ENCODE measurements around the gene MMP17. TPM values are rescaled to one million over a fixed set of nuclear protein-coding genes. Genes with fewer than 3 reads are reported as not detected.

Gene MMP17
- total and polyA plus RNA-seq, 2 donors (not counting 1 experiment from before 2014, with no cell fraction given) = 14.8 to 140 TPM

GRCh38 chr12:131896811-131897270 is 68.6 kb downstream of the MMP17 start:
- WGBS (ENCODE audit: insufficient coverage) = 27% methylated on average over 14 of the region's 14 CpGs
- no peaks in the 10 kb centered on the region for H3K9me3 Mint-ChIP-seq (ENCODE audit: insufficient read depth)
- DNase-seq (peak; percentile 18), ATAC-seq (ENCODE audit: low read depth) (no peak)
- H3K27me3 ChIP-seq (replicated peaks in 1 of 4; ENCODE audit: control extremely low read depth in 1 of 4, control insufficient read depth in 3 of 4, insufficient read depth in 4 of 4, low read length in 3 of 4) = no peaks in the 10 kb centered on the region
- H3K9ac ChIP-seq (ENCODE audit: low read length) = peak overlapping the region; percentile 72
- H3K27me3 Mint-ChIP-seq = no peaks in the 10 kb centered on the region
- H3K4me1 Mint-ChIP-seq = peaks cover 24% of the 10 kb centered on the region
- no peak for TF ChIP-seq EZH2 (IDR thresholded peaks at IDR 0.05; ENCODE audit: borderline replicate concordance, insufficient read depth, low read depth, low read length, poor library complexity, severe bottlenecking)
- no peak for TF ChIP-seq CTCF (IDR thresholded peaks at IDR 0.05)
- H3K4me2 ChIP-seq (replicated peaks; ENCODE audit: low read depth, low read length, poor library complexity, severe bottlenecking) = peak overlapping the region; percentile 98
- no peak overlapping the region for H2AFZ ChIP-seq (ENCODE audit: insufficient read depth, low read depth, low read length, poor library complexity, severe bottlenecking)
- H3K9me3 ChIP-seq (ENCODE audit: control extremely low read depth in 1 of 3, control insufficient read depth in 2 of 3, insufficient read depth in 1 of 3, low read length in 2 of 3) = no peaks in the 10 kb centered on the region
- ChIA-PET CTCF (interaction anchor here (1.7 kb wide), 1 partner anchor 27 kb away, joined by 4 read pairs; no protein-coding TSS in a partner anchor), POLR2A (interaction anchor here (2.1 kb wide), 1 partner anchor 27 kb away, joined by 7 read pairs; no protein-coding TSS in a partner anchor)
- intact Hi-C loops (cut with micrococcal nuclease) = loop anchor here (1.0 to 10.0 kb wide), 4 partner anchors 26 to 185 kb away; partner anchors contain the start of gene SFSWAP
- H3K4me3 Mint-ChIP-seq = peak overlapping the region; percentile 72
- H3K4me1 ChIP-seq (ENCODE audit: control insufficient read depth in 2 of 2, insufficient read depth in 2 of 2, low read length in 2 of 2) = peaks cover 18 to 23% of the 10 kb centered on the region in 2 donors
- peak overlapping the region in 1 of 5 experiments; percentile 71 for H3K4me3 ChIP-seq (ENCODE audit: control extremely low read depth in 1 of 5, extremely low read depth in 1 of 5, insufficient read depth in 1 of 5, low read depth in 2 of 5, low read length in 4 of 5)
- peaks cover 63% of the 10 kb centered on the region for H3K79me2 ChIP-seq (ENCODE audit: control insufficient read depth, insufficient read depth, low read length)
- H3K36me3 ChIP-seq (replicated peaks in 1 of 2; ENCODE audit: control extremely low read depth in 1 of 2, control insufficient read depth in 1 of 2, extremely low read depth in 1 of 2, insufficient read depth in 2 of 2, low read length in 1 of 2) = peaks cover 2 to 10% of the 10 kb centered on the region in 2 experiments
- H3K27ac ChIP-seq (ENCODE audit: low read length in 2 of 2) = no peak overlapping the region
- peak overlapping the region; percentile 71 for H3K27ac Mint-ChIP-seq
- H4K20me1 ChIP-seq (ENCODE audit: control insufficient read depth, insufficient read depth, low read length, poor library complexity, severe bottlenecking) = peaks cover 51% of the 10 kb centered on the region

GRCh38 chr12:131897276-131897675 is 69.1 kb downstream of the MMP17 start:
- peaks cover 25% of the 10 kb centered on the region for H3K4me1 Mint-ChIP-seq
- Histone ChIP-seq H3K4me2 (replicated peaks; ENCODE audit: low read depth, low read length, poor library complexity, severe bottlenecking) (peak overlapping the region; percentile 98), H3K36me3 (replicated peaks in 1 of 2; ENCODE audit: control extremely low read depth in 1 of 2, control insufficient read depth in 1 of 2, extremely low read depth in 1 of 2, insufficient read depth in 2 of 2, low read length in 1 of 2) (peaks cover 2 to 10% of the 10 kb centered on the region in 2 experiments), H4K20me1 (ENCODE audit: control insufficient read depth, insufficient read depth, low read length, poor library complexity, severe bottlenecking) (peaks cover 55% of the 10 kb centered on the region), H3K79me2 (ENCODE audit: control insufficient read depth, insufficient read depth, low read length) (peaks cover 68% of the 10 kb centered on the region), H3K9me3 (ENCODE audit: control extremely low read depth in 1 of 3, control insufficient read depth in 2 of 3, insufficient read depth in 1 of 3, low read length in 2 of 3) (no peaks in the 10 kb centered on the region), H3K27me3 (replicated peaks in 1 of 4; ENCODE audit: control extremely low read depth in 1 of 4, control insufficient read depth in 3 of 4, insufficient read depth in 4 of 4, low read length in 3 of 4) (no peaks in the 10 kb centered on the region), H2AFZ (ENCODE audit: insufficient read depth, low read depth, low read length, poor library complexity, severe bottlenecking) (no peak overlapping the region), H3K4me3 (ENCODE audit: control extremely low read depth in 1 of 5, extremely low read depth in 1 of 5, insufficient read depth in 1 of 5, low read depth in 2 of 5, low read length in 4 of 5) (no peak overlapping the region), H3K27ac (ENCODE audit: low read length in 2 of 2) (no peak overlapping the region), H3K4me1 (ENCODE audit: control insufficient read depth in 2 of 2, insufficient read depth in 2 of 2, low read length in 2 of 2) (peaks cover 18 to 23% of the 10 kb centered on the region in 2 donors), H3K9ac (ENCODE audit: low read length) (no peak overlapping the region)
- no peak for DNase-seq
- peak overlapping the region; percentile 72 for H3K4me3 Mint-ChIP-seq
- intact Hi-C loops (cut with micrococcal nuclease) = loop anchor here (5.0 to 10.0 kb wide), 3 partner anchors 132 to 185 kb away; partner anchors contain the start of gene SFSWAP
- no peaks in the 10 kb centered on the region for H3K9me3 Mint-ChIP-seq (ENCODE audit: insufficient read depth)
- POLR2A ChIA-PET = interaction anchor here (2.1 kb wide), 1 partner anchor 26 kb away, joined by 7 read pairs; no protein-coding TSS in a partner anchor
- no peaks in the 10 kb centered on the region for H3K27me3 Mint-ChIP-seq
- TF ChIP-seq CTCF (IDR thresholded peaks at IDR 0.05) (no peak), EZH2 (IDR thresholded peaks at IDR 0.05; ENCODE audit: borderline replicate concordance, insufficient read depth, low read depth, low read length, poor library complexity, severe bottlenecking) (no peak)
- CTCF ChIA-PET = interaction anchor here (1.7 kb wide), 1 partner anchor 26 kb away, joined by 4 read pairs; no protein-coding TSS in a partner anchor
- ATAC-seq (ENCODE audit: low read depth) = no peak
- 64% methylated on average over 12 of the region's 18 CpGs for WGBS (ENCODE audit: insufficient coverage)
- H3K27ac Mint-ChIP-seq = no peak overlapping the region
